HG02642 (cell line): ENCODE measurements around the gene MRPL33.

Experiments
- ATAC-seq: cut with Tn5 transposase; IDR thresholded peaks from one replicate; pipeline ENCODE4 v1.9.1; 2021; ENCODE audit warnings: mild to moderate bottlenecking; ENCODE audit not compliant: unreplicated experiment, poor library complexity

MRPL33 gene

GRCh38 chr2:27772804-27773203 lies 1.3 kb downstream of the MRPL33 start:
- no peak for ATAC-seq

- no peak for ATAC-seq
Observed at GRCh38 chr2:27773959-27774358, 2.4 kb downstream of the MRPL33 start.

- no peak for ATAC-seq
Observed at GRCh38 chr2:27776097-27776496, 4.6 kb downstream of the MRPL33 start.

DNA sequence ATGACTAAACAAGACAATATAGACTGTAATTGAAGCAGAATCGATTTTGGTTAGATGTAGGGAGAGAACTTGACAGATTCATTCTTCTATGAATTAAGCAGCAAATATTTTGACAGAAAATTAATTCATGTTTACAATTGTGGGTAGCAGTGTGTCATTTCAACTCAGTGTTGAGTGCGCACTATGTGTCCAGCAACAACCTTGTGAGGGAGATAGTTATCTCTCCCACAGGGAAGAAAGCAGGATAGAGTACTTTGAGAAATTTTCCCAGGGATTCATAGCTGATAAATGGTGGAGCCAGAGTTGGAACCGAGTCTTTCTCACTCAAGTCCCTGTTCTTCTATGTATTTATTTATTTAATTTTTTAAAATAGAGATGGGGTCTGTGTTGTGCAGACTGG lies 5.2 kb downstream of the MRPL33 start:
- ATAC-seq, result no peak

- ATAC-seq, result no peak
Observed at GRCh38 chr2:27779417-27780055, 8.0 kb downstream of the MRPL33 start.

DNA sequence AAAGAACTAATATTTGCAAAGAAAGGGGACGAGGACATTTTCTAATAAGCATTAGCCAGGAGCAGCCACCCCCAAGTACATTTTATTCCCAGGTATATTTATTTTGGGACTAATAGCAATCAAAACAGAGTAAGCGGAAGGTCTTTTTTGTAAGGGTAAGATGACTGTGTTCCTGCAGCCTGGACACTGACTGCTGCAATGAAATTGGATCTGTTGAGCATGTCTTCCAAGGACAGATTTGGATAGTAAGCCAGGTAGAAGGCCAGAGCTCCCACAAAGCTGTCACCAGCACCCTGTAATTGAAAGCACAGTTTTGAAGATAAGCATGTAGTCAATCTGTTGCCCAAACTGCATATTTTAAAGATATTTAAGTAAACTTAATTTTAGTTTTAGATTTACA lies 10.0 kb downstream of the MRPL33 start:
- ATAC-seq, result no peak

GRCh38 chr2:27782701-27783100 lies 11.2 kb downstream of the MRPL33 start:
- ATAC-seq, result no peak

- no peak for ATAC-seq
Observed at GRCh38 chr2:27790796-27791195, 19.3 kb downstream of the MRPL33 start.

- no peak for ATAC-seq
Observed at GRCh38 chr2:27792759-27793158, 21.2 kb downstream of the MRPL33 start.

GRCh38 chr2:27795093-27795834 lies 23.7 kb downstream of the MRPL33 start:
- no peak for ATAC-seq

DNA sequence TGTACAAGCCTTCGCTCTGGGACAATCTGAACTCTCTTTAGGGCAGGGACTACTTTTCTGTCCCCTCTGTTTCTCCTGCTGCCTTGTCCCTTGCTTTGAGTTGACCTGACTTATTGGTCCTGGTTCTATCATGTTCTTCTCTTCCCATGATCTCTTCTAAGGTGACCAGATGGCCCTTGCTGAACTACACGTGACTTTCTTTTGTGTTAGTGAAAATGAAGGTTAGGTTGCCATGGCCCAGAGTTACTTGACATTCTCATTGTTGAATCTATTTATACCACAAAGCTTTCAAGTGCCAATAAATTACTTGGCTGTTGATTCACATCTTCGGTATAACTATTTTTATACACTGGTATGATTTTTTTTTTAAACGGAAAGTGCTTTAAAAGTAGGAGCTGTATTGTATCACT lies 24.4 kb downstream of the MRPL33 start:
- ATAC-seq, result no peak

DNA sequence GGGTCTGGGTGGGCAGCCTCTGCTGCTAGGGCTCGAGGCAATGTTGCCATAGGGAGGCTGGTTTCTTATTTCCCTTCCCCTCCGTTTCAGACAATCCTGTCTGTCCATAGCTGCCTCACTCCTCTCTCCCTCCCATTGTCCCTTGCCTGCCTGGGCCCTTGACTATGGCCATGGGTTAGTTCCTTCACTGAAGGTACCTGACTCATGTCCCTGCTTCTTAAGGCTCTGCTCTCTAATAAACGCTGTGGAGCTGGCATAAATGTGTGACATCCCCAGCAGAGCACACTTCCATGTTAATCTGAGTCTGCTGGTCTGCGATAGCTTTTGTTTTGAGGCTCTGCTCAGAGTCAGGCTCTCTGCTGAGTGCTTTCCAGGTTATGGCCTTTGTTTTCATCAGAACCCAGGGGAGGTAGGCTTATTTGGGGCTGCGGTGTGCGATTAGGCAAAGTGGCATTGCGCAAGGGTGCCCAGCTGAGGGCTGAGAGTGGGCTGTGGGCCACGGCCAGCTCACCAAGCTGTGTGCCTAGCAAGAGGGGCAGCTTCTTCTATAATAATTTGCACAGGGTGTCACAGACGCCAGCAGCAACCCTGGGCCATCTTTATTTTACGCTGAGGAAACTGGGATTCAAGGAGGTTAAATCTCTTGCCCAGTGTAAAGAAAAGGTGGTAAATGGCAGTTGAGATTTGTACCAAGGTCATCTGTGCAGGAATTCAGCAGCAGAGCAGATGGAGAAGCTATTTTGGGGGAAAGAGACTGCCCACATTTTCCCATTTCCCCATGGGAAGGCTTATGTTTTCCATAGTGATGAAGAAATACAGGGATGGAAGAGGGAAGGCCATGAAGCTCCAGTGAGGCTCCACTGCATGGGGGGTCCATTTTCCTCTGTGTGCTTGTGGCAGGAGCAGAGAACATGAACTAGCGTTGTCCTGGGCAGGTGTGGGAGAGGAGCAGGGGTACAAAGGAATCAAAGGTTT lies 25.6 kb downstream of the MRPL33 start:
- ATAC-seq, result no peak

GRCh38 chr2:27797841-27798240 lies 26.3 kb downstream of the MRPL33 start:
- ATAC-seq, result no peak

GRCh38 chr2:27798486-27798885 lies 27.0 kb downstream of the MRPL33 start:
- ATAC-seq, result no peak

DNA sequence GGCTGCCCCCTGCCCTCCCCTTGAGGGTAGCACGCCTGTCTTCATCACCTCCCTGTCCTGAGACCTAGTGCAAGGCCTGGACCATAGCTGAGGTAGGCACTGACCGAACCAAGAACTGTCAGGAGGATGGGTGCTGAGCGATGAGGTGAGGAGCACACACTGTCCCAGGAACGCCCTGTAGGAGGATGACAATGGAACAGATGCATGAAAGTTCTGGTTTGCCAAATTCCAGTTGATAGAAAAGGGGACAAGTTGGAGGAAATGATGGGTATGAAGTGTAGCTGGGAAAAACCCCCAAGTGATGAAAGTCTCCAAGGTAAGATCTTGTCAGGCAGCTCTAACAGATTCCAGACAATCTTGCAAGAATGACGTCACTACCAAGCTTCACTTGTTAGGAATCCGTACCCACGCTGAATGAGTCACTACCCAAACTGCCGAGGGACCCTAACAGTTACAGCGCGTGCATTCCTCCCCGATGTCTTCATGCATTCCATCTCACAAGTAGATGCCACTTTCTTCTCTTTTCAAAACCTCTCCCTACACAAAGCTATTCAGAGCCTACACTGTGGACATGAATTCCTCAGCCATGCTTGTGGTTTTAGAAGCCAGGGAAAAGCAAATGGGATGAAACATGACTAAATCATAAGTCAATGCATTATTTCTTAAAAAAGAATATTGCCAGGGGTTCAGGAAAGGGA lies 27.6 kb downstream of the MRPL33 start:
- no peak for ATAC-seq

- ATAC-seq, result no peak
Observed at GRCh38 chr2:27799646-27800010, 28.1 kb downstream of the MRPL33 start.

GRCh38 chr2:27800856-27801255 lies 29.3 kb downstream of the MRPL33 start:
- no peak for ATAC-seq

GRCh38 chr2:27802547-27802946 lies 31.0 kb downstream of the MRPL33 start:
- no peak for ATAC-seq

- no peak for ATAC-seq
Observed at GRCh38 chr2:27803046-27803445, 31.5 kb downstream of the MRPL33 start.

DNA sequence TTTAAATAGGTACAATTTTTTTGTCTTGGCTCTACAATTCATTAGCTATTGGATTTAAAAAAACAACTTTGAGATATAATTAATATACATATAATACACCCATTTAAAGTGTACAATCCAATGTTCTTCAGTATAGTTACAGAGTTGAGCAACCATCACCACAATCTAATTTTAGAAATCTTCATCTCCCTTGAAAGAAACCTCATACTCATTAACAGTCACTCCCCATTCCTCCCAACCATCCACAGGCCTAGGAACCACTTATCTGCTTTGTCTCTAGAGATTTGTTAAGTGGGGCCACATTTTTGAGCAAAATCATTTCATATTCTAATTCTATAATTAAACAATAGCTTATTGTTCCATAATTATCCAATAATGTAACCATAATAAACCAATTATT lies 32.6 kb downstream of the MRPL33 start:
- ATAC-seq, result no peak
